GM12875 (cell line): ENCODE results near the gene ASS1.

Experiments used
- H3K4me3 ChIP-seq: one replicate; pipeline ENCODE4 v1.5.1; 2011; ENCODE audit warnings: low read depth, low read length, control low read depth
- TF ChIP-seq, protein P1 (sequence below): IDR thresholded peaks from 2 replicates; pipeline ENCODE4 v1.5.1; 2011; ENCODE audit warnings: low read depth, mild to moderate bottlenecking, control low read depth, inconsistent platforms, low read length, moderate library complexity, borderline replicate concordance; ENCODE audit not compliant: insufficient read depth

The ASS1 gene

DNA sequence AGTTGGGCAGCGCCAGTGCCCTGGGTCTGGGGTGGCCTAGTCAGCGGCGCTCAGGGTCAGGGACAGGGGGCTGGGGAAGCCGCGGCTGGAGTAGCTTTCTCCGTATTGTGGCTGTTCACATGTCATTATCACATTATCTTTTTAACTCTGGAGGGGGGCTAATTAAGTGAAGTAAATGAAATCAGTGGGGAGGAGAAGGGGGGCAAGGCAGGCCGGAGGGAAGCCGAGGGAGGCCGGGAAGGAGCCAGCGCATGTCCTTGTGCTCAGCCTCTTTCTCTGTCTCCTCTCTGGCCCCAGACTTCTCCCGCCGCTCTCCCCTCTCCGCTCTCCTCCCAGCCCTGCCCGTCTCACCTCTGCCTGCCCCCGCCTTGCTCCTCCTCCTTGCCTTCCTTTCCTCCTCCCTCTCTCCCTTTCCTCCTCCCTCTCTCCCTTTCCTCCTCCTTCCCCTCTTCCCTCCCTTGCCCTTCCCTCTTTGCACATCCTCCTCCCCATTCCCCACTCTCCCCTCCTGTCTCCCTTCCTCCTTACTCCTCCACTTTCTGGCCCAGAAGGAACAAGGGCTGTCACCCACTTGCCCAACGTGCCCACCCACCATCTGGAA, 38.7 kb downstream of the ASS1 start:
- TF ChIP-seq, protein P1, sequence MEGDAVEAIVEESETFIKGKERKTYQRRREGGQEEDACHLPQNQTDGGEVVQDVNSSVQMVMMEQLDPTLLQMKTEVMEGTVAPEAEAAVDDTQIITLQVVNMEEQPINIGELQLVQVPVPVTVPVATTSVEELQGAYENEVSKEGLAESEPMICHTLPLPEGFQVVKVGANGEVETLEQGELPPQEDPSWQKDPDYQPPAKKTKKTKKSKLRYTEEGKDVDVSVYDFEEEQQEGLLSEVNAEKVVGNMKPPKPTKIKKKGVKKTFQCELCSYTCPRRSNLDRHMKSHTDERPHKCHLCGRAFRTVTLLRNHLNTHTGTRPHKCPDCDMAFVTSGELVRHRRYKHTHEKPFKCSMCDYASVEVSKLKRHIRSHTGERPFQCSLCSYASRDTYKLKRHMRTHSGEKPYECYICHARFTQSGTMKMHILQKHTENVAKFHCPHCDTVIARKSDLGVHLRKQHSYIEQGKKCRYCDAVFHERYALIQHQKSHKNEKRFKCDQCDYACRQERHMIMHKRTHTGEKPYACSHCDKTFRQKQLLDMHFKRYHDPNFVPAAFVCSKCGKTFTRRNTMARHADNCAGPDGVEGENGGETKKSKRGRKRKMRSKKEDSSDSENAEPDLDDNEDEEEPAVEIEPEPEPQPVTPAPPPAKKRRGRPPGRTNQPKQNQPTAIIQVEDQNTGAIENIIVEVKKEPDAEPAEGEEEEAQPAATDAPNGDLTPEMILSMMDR = no peak

DNA sequence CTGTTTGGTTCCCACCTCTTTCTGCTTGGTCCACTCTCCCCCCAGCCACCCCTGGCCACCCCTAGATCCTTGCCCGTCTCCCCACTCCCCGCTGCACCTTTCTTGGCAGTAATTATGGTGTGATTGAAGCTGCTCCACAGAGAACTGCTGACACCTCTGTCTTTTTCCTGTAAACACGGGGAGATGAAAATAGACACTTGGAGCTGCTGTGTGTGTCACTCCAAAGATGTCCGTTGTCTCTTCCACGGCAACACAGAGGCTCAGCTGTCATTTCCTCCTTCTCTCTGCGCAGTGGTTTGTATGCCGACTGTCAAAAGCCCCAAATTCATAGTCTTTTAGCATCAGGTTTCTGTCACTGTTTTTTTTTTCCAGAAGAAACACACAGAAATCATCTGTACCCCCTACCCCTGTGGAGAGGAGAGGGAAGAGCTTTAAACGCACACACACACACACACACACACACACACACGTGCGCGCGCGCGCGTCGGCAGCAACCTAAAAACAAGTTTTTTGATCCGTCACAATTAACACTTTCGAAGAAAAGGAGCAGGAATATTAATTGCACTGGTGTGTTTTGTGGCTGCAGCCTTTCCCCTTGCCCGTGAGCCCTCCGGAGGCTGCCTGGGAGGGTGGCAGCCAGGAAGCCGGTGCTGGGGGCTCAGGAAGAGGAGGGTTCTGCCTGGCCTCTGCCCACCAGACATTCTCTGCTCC, 39.8 kb downstream of the ASS1 start:
- H3K4me3 ChIP-seq = no peak overlapping the region
- TF ChIP-seq, protein P1 = no peak

More for the DNA sequence above, 38.7 kb downstream of the ASS1 start:
- H3K4me3 ChIP-seq = no peak overlapping the region

DNA sequence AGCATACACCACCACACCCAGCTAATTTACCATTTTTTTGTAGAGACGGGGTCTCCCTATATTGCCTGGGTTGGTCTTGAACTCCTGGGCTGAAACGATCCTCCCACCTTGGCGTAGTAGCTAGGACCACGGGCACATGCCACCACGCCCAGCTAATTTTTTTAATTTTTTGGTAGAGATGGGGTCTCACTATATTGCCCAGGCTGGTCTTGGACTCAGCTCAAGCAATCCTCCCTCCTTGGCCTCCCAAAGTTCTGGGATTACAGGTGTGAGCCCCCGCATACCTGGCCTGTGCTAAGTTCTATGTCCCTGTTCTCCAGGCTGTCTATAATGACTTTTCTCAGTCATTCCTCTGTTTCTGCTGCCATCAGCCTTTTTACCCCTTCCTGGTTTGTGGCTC, 41.3 kb downstream of the ASS1 start:
- H3K4me3 ChIP-seq = no peak overlapping the region
- TF ChIP-seq, protein P1 = no peak

DNA sequence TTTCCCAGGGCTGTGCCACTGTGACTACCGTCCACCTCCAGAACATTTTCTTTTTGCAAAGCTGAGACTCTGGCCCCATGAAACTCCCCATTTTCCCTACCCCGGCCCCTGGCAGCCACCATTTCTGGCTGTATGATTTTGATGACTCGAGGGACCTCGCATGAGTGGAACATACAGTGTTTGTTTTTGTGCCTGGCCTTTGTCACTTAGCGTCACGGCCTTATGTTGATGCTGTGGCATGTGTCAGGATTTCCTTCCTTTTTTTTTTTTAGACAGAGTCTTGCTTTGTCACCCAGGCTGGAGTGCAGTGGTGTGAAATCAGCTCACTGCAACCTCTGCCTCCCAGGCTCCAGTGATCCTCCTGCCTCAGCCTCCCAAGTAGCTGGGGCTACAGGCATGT, 42.7 kb downstream of the ASS1 start:
- no peak overlapping the region for H3K4me3 ChIP-seq
- TF ChIP-seq, protein P1 = no peak

DNA sequence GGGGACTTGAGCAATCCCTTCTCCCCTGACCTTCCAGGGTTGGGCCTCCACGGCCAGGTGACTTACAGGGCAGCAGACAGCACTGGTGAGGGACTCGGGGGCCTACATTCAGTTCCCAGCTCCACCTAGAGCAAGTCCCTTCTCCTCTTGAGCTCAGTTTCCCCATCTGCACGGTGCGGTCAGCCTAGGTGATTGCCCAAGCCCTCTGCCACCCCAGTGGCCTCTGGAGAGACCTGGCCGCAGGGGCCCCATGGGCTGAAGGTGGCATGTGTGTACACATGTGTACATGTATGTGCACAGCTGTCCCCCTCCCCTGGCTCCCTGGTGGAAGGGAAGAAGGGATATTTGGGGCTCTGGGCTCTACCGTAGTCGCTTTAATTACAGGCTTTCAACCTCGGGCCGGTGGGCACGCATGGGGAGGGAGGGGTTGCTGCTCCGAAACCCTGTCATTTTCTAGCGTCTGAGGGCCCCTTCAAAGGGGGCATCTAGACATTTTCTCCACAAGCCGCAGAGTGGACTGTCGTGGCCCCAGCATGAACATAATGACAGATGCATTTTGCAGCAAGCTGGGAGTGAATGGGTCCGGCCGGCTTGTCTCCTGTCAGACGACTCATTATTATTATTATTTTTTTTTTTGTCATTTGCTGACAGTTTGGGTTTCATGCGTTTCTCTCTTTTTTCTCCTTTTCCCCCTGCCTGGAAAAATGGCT, 44.0 kb downstream of the ASS1 start:
- TF ChIP-seq, protein P1 = no peak
- H3K4me3 ChIP-seq = no peak overlapping the region

DNA sequence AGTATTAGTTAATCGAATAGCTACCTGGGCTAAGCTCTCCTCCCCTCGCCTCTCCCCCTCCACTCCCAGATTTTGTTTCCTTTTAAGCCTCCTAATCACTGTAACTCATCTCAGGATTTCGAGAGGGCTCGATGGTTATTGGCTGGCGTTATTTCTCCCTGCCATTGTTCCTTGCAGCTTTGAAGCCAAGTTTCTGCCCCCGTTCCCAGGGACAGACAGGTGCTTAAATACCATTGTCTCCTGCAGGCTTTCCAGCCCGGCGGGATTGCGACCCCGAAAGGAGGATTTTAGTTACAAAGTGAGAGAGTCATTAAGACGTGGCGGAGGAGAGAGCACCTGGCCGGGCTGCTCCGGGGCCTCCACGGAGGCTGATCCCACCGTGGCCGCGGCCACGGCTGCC, 46.2 kb downstream of the ASS1 start:
- TF ChIP-seq, protein P1 = no peak
- no peak overlapping the region for H3K4me3 ChIP-seq

DNA sequence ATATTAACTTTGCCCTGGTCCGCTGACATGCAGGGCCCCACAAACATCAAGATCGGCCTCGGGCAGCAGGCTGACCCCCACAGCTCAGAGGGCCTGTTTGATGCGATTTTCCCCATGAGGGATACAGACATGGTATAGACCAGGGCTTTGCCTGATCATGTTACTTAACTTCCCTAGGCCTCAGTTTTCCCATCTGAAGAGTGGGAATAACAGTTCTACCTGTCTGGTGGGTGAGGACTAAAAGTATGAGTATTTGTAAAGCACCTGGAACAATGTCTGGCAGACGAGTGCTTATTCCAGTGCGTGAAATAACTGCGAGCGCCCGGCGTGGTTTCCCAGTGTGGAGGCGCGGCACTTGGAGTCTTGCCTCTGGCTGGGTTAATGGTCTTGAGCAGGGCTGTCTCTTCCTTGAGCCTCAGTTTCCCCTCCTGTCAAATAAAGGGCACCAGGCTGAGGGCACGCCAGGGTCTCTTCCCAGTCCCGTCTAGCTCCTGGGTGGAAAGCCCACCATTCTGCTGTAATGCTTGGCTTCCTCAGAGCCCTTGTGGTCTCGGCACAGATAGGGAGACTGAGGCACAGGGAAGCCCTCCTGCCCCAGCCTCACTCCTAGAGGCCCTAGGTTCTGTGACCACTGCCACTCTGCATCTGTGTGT, 47.2 kb downstream of the ASS1 start:
- TF ChIP-seq, protein P1 = no peak

More for the DNA sequence above, 47.2 kb downstream of the ASS1 start:
- no peak overlapping the region for H3K4me3 ChIP-seq
